ENCODE measurements around the gene SNAPIN. TPM values are rescaled to one million over a fixed set of nuclear protein-coding genes. Genes with fewer than 3 reads are reported as not detected.
A peak's percentile ranks its signal among the peaks of the same experiment; 100 is the strongest.

The SNAPIN gene, protein sequence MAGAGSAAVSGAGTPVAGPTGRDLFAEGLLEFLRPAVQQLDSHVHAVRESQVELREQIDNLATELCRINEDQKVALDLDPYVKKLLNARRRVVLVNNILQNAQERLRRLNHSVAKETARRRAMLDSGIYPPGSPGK
- 56.1 and 83.4 TPM in 2 replicates for total RNA-seq
- 113 and 115 TPM in 2 replicates for polyA plus RNA-seq

DNA sequence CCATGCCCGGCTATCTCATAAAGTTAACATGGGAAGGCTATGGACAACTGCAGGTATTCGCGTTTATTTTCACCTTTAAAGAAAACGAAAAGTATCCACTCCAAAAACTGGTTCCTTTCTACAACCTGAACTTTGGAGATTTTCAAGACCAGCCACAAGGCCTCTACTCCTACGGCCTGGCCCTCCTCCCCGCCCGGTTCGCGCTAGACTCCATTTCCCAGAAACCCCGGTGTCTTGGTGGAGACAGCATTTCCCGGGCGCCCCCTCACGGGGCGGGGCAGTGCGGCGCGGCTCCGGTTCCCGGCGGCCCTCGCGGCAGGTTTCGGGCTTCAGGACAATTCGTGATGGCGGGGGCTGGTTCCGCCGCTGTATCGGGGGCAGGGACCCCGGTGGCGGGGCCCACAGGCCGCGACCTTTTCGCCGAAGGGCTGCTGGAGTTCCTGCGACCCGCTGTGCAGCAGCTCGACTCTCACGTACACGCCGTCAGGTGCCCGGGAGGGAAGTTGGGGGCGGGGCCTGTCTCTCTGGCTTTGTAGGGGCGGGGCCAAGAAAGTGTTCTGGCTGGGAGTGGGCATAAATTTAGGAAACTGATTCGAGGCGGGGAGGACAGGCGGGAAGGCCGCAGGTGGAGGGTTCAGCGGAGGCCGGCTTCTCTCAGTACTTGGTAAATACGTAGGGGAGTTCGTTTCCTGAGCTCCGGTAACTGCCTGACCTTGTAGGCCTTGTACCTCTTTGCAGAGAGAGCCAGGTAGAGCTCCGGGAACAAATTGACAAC is at the start of gene SNAPIN:
Gene SNAPIN, plus strand, starts transcription at position 304 of the 775 bp plus-strand sequence. Its CDS starts 41 bp downstream, at position 345.
- peak within 1 kb of the TSS; percentile 93 for H3K27ac ChIP-seq
- peak; percentile 93 for DNase-seq (ENCODE audit: low read depth in 1 of 2, low spot score in 1 of 2)
- peaks cover 29% of the 10 kb centered on the region for H3K36me3 ChIP-seq
- H3K4me3 ChIP-seq: peak within 1 kb of the TSS; percentile 79
- no peaks in the 10 kb centered on the region for H3K4me1 ChIP-seq (ENCODE audit: low read depth)
- H3K27me3 ChIP-seq: no peaks in the 10 kb centered on the region
- TF ChIP-seq, protein P1, sequence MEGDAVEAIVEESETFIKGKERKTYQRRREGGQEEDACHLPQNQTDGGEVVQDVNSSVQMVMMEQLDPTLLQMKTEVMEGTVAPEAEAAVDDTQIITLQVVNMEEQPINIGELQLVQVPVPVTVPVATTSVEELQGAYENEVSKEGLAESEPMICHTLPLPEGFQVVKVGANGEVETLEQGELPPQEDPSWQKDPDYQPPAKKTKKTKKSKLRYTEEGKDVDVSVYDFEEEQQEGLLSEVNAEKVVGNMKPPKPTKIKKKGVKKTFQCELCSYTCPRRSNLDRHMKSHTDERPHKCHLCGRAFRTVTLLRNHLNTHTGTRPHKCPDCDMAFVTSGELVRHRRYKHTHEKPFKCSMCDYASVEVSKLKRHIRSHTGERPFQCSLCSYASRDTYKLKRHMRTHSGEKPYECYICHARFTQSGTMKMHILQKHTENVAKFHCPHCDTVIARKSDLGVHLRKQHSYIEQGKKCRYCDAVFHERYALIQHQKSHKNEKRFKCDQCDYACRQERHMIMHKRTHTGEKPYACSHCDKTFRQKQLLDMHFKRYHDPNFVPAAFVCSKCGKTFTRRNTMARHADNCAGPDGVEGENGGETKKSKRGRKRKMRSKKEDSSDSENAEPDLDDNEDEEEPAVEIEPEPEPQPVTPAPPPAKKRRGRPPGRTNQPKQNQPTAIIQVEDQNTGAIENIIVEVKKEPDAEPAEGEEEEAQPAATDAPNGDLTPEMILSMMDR (IDR thresholded peaks at IDR 0.05; ENCODE audit: low read depth, low read length): peak; percentile 21
- H3K9me3 ChIP-seq (ENCODE audit: low read depth): no peaks in the 10 kb centered on the region

DNA sequence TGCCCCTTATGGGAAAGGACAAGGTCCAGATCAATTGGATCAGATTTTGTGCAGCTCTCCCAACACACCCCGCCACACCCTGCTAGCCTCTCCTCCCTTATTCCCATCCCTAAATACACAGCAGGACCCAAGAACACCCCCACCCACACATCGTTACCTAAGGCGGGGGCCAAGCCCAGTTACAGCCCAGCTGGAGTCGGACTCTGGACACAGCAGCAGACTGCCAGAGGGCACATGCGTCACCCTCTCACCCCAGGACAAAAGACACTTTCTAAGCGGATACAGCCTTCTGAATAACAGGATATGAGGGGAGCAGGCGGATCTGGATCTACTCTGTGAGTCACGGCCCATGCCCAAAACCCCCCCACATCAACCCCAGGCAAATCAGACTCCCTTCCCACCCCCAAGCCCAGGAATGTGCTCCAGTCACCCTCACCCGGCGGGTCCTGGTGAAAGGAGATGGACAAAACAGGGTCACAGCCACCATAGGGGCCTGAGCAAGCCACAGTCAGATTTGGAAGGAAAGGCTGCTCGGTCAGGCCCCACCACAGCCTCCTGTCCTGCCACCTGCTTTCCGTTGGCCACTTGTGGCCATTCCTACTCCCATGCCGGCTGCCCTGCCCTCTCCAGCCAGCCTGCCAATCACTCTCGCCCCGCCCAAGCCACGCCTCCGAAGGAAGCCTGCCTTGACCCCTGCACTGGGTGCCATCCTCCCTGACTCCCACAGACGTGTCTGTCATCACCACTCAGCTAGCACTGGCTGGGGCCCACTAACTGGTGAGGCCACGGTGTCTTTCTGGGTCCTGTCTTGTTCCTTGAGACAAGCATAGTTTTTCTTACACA is 49.5 kb upstream of the SNAPIN start:
- peaks cover 33% of the 10 kb centered on the region for H3K4me1 ChIP-seq (ENCODE audit: low read depth)
- peak overlapping the region; percentile 74 for H3K27ac ChIP-seq
- DNase-seq (ENCODE audit: low read depth in 1 of 2, low spot score in 1 of 2): peak; percentile 65 to 91
- H3K4me3 ChIP-seq: no peak overlapping the region
- H3K27me3 ChIP-seq: no peaks in the 10 kb centered on the region
- no peaks in the 10 kb centered on the region for H3K9me3 ChIP-seq (ENCODE audit: low read depth)
- TF ChIP-seq, protein P1 (IDR thresholded peaks at IDR 0.05; ENCODE audit: low read depth, low read length): no peak
- no peaks in the 10 kb centered on the region for H3K36me3 ChIP-seq

DNA sequence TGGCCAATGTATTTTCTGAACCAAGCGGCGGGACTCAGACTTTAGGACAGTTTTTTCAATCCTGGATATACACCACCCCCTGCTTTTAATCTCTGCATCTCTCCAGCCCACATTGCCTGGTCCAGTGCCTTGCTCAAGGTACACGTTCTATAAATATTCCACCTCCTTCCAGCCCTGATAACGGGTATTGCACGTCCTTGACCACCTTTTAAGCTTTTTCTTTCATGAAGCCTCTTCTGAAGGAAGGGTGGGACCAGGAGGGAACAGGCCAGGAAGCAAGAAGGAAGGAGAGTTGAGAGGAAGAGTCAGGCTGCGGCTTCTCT is 49.0 kb upstream of the SNAPIN start:
- peaks cover 33% of the 10 kb centered on the region for H3K4me1 ChIP-seq (ENCODE audit: low read depth)
- H3K9me3 ChIP-seq (ENCODE audit: low read depth): no peaks in the 10 kb centered on the region
- peak overlapping the region; percentile 74 for H3K27ac ChIP-seq
- H3K4me3 ChIP-seq: no peak overlapping the region
- DNase-seq (ENCODE audit: low read depth in 1 of 2, low spot score in 1 of 2): no peak
- no peaks in the 10 kb centered on the region for H3K36me3 ChIP-seq
- TF ChIP-seq, protein P1 (IDR thresholded peaks at IDR 0.05; ENCODE audit: low read depth, low read length): no peak
- H3K27me3 ChIP-seq: no peaks in the 10 kb centered on the region

DNA sequence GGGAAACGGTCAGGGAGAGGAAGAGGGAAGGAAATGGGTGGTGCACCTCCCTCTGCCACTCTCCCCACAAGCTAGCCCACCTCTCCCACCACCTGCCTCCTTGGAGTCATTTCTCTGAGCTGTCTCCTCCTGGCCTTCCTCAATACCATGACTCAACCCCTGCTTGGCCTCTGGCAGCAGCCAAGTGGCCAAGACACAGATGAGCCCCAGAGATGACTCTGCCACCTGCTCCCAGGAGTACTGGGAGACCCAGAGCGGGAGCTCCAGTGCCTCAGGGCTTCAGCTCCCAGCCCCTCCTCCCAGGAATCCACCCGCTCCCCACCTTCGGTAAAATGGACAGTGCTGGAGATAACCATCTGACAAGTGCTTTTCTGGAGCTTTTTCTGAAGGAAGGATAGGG is 48.2 kb upstream of the SNAPIN start:
- no peak for DNase-seq (ENCODE audit: low read depth in 1 of 2, low spot score in 1 of 2)
- H3K27ac ChIP-seq: peak overlapping the region; percentile 74
- peaks cover 33% of the 10 kb centered on the region for H3K4me1 ChIP-seq (ENCODE audit: low read depth)

DNA sequence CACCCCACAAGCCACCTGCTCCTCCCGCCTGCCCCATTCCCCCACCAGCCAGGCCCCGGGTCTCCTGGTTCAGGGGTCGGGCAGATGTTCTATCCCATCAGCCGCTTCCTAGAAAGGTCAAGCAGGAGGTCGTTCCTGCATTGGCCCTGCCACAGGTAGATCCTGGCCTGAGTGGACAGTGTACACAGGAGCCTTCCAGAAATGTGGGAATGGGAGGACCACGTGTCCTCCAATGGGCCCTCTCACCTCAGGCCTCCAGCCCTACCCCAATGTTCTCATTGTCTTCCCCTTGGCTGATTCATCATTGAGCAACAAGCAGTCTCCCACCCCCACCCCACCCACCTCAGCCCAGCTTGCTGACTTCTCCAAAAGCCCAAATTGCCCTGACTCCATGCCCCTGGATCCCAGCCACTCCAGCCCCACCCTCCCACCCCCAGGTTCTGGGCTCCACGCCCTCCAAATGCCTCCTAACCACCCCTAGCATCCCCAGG is 47.6 kb upstream of the SNAPIN start:
- Histone ChIP-seq H3K36me3 (no peaks in the 10 kb centered on the region), H3K9me3 (ENCODE audit: low read depth) (no peaks in the 10 kb centered on the region), H3K27me3 (no peaks in the 10 kb centered on the region), H3K4me1 (ENCODE audit: low read depth) (peaks cover 33% of the 10 kb centered on the region), H3K4me3 (no peak overlapping the region), H3K27ac (no peak overlapping the region)
- TF ChIP-seq, protein P1 (IDR thresholded peaks at IDR 0.05; ENCODE audit: low read depth, low read length): no peak
- DNase-seq (ENCODE audit: low read depth in 1 of 2, low spot score in 1 of 2): no peak

More for the DNA sequence above, 48.2 kb upstream of the SNAPIN start:
- TF ChIP-seq, protein P1 (IDR thresholded peaks at IDR 0.05; ENCODE audit: low read depth, low read length): no peak
- Histone ChIP-seq H3K4me3 (no peak overlapping the region), H3K9me3 (ENCODE audit: low read depth) (no peaks in the 10 kb centered on the region), H3K27me3 (no peaks in the 10 kb centered on the region), H3K36me3 (no peaks in the 10 kb centered on the region)

Measured in cardiac muscle cell (in vitro differentiated cells and primary cell).